NCI-H748 treated with DMSO at 0.1 percent for 48 hours (cell line): ENCODE data around the gene PTPA.
A peak's percentile ranks its signal among the peaks of the same experiment; 100 is the strongest.

Source experiments
- DNase-seq: peaks from one replicate; lab custom pipeline; 2025; lab: John Stamatoyannopoulos, UW

Gene PTPA

DNA sequence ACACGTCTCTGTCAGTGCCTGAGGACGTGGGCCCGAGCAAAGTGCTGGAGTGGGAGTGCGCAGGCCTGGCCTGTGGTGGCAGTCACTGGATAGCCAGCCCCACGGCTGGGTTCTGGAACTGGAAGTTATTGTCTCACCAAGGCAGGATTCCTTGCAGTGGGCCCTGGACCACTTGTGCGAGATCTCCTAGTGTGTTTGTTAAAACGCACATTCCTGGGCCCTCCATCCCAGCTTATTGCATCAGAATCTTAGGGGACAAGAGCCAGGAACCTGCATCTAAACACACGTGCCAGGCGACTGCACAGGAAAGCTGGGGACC, 26.9 kb downstream of the PTPA start:
- no peak for DNase-seq

DNA sequence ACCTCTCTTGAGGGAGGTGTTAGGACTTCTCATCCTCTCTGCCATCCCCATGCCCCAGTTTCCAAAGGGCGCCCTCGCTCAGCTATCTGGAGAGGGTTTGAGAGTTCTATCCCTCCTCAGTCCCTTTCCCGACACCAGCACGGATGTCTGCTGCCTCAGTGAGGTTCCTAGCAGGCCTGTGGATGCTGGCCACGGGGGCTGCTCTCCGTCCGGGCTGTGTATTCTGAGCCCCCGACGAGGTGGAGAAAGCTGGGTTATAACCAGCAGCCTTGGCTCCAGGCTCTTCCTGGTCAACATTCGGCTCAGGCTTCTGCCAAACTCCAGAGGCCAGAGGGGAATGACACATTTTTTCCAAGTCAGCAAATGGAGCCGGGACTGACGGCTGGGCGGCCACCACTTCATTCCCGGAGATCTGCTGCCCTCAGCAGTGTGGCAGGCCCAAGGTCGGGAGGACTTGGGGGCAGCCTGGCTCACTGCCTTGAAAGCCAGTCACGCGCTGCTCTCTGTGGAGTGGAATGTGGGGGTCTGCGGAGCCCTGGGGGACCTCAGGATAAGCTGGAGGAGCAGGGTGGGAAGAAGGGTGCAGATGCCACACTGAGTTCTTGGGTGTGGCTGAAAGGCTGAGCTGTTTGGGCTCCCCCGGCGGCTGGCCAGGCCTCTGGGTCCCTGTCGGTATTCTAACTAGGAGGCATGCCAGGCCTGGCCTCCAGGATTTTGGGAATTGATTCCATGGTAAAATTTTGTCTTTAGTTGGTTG, 27.4 kb downstream of the PTPA start:
- DNase-seq, result no peak

DNA sequence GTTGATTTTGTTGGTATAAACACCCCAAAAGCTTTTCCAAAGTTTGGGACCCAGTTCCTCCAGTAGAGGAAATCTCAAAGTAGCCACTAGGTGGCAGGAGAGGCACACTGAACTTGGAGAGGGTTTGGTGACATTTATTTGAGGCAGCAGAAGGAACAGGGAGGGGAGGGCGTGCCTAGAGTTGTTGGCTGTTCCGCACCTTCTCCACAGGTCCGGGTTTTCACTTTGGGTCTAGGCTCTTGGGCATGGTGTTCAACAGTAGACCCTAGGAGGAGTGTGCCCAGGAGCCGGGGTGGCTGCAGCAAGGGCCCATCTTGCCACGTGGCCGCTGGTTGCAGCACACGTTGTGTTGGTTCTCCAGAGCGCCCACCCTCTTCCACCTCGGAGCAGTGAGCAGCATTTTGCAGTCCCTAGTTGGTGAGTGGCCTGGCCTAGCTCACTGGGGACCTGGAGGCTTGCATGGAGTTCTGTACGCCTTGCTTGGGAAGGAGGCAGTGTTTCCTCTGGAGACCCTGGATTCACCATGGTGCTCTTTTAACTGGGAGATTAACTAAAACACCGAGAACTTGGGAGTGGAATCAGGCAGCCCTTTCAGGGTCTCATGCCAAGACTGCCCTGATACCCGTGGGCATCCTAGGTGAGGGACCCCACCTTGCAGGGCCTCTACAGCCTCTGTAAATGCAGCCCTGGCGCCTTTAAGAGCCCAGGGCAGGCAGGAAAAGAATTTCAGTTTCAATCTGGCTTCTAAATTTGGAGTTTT, 28.2 kb downstream of the PTPA start:
- peak; percentile 53 for DNase-seq

DNA sequence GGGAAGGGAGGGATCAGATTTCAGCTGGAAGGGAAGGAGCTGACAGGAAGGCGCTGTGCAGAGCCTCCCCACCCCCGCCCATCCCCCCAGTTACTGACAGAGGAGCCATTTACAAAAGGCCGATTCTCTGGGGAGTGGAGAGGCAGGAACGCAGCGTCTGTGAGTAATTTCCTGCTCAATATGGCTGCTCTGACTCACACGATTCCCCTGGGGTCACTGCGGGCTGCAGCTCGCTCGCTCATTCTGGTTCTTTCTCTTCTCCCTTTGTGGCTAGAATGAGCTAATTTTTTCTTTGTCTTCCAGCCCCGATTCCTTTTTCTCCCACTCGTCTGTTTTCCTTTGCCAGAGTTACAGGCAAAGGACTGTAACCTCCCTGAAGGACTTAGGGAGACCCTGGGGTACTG, 28.8 kb downstream of the PTPA start:
- no peak for DNase-seq

DNA sequence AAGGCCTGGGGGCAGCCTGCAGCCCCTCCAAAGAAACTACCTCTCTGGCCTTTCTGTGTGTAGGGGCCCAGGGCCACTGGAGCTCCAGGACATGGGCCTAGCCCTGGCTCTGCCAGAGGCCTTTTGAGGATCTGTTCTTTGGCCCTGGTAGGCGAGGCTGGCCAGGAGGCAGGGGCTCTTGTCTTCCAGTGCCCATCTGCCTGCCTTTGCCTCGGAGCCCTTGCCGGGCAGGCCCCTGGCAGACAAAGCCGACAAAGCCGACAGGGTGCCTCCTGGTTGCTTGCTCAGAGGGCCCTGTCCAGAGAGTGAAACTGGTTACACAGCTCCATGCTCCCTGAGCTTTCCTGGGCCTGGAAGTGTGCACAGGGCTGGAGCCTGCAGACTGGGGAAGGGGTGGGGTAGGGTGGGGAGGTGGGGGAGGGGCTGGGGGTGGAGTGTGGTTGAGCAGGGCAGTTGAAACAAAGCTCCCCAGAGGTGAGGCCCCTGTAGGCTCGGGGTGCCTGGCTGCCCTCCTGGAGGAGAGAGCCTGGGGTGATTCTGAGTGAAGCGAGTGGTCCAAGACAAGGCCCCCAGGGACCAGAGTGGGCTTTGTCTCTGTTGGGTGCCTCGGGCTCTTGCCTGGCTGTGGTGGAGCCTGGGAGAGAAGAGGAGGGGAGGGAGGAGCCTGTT, 29.3 kb downstream of the PTPA start:
- no peak for DNase-seq

DNA sequence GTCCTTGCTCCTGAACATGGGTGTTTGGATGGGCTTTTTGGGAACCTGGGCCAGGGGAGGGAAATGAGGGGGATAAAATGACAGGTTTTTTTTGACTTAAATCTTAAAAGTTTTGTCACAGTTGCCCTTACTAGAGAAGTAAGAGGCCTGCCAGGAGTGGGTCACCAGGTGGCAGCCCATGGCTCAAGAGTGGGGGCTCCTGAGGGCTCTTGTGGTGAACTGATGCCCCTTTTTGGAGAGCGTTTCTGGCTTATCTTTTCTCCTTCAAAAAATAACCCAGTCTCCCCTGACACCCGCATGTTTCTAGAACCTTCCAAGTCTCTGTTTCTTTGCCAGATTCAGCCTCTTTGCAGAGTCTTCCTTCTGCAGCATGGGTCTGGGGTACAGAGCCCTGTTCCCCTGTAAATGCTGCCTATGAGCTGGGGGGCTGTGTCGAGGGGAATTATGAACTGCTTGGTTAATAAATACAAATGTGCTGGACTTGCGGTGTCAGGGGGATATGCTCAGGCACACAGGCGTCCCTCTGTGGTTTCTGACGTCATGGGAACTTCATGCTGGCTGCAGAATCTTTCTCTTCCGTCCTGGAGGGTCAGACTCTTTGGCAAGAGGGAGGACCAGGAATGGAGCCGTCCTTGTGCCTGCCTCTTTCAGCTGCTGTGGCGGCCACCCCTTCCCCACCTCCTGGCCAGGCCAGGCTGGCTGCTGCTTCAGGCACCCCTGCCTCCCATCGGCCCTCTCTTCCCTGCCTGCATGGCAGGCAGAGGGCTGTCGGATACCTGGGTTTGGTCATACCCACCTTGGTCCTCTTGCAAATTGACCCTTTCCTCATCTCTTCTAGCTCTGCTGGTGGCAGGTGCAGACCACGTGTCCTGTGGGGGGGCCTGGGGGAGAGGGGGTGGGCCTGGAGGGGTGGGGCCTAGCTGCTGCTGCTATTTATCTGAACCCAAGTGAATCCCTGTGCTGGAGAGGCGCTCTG, 30.1 kb downstream of the PTPA start:
- no peak for DNase-seq

DNA sequence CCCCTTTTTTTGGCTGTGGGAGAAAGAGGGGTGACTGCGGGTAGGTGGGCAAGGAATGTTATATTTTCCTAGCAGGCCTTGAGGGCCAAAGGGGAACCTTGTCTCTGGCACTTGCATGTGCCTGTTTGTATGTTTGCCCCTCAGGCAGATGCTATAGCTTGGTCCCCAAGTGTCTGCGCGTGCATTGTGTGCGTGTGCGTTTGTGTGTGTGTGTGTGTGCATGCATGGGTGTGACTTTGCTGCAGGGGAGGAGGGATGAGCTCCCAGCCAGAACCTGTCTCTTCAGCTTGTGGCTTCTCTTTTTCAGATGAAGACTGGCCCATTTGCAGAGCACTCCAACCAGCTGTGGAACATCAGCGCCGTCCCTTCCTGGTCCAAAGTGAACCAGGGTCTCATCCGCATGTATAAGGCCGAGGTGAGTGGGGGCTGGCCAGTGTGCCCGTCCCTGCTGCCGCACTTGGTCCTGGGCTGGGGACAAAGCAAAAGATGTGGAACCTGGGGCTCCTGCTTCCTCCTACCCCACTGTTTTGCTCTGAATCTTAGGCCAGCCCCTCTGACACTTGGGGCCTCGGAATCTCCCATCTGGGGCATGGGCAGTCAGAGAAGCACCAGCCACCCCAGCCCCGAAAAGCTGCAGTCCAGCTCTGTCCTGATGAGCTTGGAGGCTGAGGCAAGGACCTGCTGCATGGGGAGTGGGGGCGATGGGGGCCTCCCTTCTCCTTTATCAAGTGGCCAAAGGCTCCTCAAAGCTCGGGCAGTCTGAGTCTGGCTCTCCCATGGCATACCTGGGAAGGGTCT, 31.1 kb downstream of the PTPA start:
- no peak for DNase-seq

DNA sequence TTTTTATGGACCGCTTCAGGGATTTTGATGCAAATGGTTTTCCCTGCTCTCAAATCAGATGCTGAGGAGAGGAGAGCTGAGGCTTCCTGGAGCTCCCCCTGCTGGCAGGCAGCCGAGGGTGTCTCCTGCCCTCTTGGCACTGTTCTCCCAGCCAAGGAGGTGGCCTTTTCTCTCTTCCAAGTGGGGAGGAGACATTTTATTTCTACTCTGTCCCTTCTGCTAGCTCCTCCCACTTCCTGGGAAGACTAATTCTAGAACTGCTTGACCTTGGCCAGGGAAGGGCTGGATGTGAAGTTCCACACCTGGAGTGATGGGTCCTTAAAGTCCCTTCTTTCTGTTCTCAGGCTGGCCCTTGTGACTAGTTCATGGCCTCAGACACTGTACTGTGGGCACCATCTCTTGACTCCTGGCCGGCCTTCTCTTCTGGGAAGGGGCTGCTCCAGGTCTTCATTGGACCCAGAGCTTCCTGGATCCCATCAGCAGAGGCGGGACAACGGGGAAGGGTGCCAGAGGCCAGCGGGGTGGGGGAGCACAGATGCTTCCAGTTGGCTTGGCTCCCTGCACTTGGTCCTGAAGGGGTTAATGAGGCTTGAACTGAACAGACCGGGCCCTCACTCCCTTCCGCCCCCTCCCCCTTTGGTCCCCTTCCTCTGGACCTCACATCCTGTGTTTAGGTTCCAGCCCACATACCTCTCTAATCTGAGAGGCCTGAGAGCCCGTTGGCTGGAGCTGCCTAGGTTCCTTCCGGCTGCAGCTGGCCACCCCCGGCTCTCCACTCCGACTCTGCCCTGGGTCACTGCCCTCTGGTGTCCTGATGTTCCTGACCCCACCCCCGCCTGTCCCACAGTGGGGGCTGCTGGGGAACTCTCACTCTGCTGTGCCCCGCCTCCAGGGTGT, 32.1 kb downstream of the PTPA start:
- no peak for DNase-seq

DNA sequence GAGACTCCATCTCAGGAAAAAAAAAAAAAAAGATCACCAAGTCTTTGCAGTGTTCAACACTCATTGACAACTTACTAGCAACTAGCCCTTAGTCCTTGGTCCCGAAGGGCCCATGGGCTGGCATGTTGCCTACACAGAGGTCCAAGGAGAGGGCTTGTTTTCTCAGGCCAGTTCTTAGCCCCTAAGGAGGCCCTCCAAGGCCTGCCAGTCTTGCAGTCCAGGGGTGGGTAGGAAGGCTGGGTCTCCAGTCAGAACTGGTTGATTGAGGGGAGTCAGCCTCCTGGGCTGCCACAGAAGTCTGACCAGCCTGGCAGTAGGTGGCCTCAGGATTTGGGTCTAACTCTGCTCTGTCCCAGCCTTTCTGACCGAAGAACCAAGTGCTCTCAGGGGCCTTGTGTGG, 34.1 kb downstream of the PTPA start:
- no peak for DNase-seq

DNA sequence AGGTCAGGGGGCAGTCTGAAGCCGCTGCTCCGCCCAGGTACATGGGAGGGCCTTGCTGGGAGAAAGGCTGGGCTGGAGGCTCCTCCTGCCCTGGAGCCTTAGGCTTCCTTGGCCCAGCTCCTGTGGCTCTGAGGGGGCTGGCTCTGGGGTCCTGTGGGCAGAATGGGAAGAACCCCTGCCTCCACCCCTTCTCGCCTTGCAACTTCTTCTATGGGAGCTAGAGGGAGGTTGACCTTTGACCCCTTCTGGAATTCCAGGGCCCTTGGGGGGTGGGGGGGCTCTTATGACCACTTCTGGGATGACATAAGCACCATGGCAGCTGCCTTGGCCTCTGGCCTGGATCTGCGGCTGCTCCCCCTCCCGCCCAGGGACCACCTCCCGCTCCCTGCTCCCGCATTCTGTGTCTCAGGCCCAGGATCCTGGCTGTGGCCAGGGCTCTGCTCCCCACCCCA, 34.7 kb downstream of the PTPA start:
- no peak for DNase-seq

DNA sequence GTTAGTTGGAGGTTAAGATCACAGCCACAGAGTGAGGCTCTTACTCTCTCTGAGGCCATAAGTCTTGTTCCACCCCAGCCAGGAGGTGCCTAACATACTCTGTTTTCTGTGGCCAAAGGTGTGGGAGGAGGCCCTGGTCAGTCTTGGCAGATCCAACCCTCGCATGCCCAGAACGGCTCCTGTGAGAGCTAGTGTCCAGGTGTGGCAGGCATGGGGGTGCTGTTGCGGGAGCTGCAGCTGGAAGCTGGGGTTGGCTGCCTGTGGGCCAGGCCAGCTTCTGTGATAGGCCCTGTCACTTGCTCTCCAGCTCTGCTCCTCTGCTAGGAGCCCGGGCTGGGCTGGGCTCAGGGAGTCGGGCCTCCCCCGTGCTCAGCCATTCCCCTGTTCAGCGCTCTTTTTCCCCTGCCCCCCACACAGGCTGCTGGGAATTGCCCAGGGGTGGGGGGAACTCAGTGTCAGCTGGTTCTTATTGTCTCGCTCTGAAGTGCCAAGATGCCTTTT, 35.3 kb downstream of the PTPA start:
- no peak for DNase-seq

DNA sequence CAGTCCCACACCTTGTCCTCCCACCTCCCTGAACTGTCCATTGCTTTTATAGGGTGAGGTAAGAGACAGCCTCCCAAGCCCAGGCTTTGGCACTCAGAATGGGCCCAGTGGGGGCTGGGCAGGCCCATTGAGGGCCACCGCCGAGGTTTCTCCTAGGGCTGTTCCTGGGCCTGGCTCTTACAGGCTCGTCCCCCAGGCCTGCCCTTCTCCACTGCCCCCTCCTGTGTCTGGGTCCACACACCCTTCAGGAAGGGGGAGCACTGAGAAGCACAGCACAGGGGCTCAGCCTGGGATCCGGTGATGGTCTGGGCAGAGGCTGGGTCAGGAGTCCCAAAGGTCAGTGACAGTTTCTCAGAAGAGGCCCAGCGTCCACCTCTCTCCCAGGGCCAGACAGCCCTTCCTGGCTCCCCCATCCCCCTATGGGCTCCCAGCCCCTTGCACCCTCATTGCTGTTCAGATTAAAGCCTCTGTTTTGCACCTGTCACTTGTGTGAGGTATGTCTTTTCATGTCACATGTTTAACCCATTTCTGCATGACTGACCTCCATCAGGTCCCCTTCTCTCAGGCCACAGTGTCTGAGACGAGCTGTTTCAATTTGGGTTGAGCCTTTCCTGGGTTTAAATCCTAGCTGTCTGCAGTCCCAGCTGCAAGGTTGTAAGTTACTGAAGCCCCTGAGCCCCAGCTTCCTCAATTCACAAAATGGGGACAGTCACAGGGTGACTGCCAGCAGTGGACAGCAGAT, 37.4 kb downstream of the PTPA start:
- no peak for DNase-seq

DNA sequence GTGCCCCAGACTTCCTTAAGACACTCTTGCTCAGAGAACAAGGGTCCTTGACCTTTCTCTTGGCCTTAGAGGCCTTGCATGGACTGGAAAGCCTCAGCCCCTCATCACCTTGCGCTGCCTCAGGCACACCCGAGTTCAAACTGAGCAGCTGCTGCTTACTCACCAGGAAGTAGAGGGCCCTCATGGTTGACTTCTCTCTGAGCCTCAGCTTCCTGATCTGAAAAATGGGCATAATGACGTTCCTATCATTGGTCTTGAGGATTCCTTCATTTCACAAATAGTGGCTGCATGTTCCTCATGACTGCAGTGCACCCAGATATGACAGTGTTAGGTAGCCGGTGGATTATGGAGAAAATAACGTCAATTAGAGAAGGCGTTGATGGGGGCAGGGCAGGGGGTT, 38.2 kb downstream of the PTPA start:
- DNase-seq, result no peak

DNA sequence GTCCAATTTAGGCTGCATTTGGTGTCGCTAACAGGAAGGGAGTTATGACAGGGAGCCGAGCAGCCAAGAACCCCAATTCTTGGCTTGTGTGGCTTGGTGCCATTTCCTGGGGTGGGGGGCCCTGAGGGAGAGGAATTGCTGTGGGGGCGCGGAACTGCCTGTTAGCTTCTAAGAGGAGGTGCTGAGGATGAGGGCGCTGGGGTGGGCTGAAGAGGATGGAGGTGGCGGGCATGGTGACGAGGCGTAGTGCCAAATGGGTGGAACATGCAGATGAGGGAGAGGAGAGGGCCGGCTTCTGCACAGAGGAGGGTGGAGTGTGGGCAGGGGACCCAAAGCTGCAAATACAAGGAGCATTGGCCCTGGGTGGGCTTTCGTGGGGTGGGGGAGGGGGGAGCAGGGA, 38.9 kb downstream of the PTPA start:
- no peak for DNase-seq

DNA sequence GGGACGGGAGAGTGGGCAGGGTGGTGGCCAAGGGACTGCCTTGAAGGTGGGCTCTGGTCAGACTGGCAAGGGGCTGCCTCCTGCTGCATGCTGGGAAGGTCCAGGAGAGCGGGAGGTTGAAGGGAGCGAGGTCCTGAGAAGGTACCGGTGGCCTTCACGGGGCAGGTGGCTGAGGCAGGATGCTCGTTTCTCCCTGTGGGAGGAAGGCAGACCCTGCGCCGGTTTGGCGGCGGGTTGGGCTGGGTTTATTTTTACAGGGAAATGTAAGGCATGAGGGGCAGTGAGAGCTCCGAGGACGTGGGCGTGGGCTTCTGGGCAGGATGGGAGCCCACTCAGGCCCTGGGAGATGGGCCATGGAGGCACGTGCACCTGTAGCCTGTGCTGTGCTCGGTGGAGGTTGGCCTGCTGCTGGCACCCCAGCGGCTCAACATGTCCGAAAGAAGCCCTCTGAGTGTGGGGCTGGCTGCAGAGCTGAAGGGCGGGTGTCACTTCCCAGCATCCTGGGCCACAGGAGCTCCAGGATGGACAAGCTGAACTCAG, 39.5 kb downstream of the PTPA start:
- no peak for DNase-seq

DNA sequence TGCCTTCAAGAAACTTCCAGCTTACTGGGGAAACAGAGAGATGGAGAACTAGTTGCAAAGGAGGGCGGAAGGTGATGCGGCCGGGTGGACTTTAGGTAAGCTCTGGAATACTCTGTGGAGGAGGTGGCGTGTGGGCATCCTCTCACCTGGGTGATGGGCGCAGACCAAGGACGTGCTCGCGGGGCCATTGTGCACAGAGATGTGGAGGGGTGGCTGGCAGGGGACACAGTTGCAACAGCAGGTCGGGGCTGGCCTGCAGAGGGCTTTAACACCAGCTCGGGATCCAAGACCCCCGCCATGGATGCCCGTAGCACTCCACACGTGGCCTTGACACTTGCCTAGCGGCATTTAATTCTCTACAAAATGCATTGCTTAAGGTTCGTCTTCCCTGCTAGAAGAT, 40.3 kb downstream of the PTPA start:
- no peak for DNase-seq

DNA sequence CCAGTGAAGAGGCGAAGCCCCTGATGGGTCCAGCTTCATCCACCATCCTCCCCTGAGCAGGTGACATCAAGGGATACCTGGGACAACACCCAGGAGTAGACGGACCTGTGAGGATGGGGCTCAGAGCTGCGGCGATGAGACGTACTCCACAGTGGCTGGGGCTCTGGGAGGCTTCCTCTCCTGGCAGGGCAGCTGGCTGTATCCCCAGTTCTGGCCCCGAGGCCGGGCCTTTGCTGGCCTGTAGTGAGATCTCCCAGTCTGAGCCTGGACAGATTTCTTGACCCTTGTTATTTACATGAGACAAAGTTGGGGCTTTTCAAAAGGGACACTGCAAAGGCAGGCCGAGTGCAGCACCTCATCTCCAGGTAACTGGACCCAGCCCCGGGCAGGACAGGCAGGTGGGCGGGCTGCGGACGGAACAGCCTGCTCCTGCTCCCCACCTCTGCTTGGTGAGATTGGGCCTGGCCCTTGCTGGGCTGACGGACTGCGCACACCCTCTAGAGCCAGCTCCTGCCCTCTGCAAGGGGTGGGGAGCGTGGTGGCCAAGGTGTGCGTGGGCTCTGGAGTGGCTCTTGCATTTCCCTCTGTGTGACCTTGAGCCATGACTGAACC, 43.8 kb downstream of the PTPA start:
- no peak for DNase-seq

DNA sequence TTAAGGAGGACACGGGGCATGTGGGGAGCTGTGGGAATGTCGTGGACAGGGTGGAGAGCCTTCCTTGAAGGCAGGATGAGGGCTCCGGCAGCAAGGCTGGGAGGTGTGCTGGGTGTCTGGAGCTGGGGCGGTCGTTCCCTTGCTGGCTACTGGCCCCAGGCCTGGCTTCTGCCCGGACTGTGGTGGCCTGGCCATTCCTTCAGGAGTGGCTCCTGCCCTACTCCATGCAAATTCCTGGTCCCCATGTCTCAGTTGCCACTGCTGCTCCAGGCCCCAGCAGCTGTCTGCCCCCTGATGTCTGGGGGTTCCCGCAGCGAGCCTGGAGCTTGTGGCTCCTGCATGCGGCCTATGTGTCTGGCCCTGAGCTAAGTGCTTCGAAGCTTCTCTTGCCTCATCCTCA, 44.9 kb downstream of the PTPA start:
- DNase-seq, result no peak
